IPS-NIHi11 (cell line): Measurements from ENCODE around the gene PSMA6.
"Not testable (repeated sequence)": the region's sequence is repeated elsewhere in the genome, so short reads cannot be mapped to it uniquely, and the experiment has no call there.

Experiments used
- DNase-seq: peaks from one replicate; pipeline ENCODE4 v3.0.0; 2012; ENCODE audit warnings: mixed read lengths, low spot score

The PSMA6 gene

GRCh38 chr14:35320472-35320871, 28.3 kb downstream of the PSMA6 start:
- no peak for DNase-seq

GRCh38 chr14:35326375-35326774, 34.2 kb downstream of the PSMA6 start:
- no peak for DNase-seq

GRCh38 chr14:35331605-35332516, 39.7 kb downstream of the PSMA6 start:
- DNase-seq = peak; percentile 44

- no peak for DNase-seq
Measured at GRCh38 chr14:35332517-35333263, 40.5 kb downstream of the PSMA6 start.

- DNase-seq = no peak
Measured at GRCh38 chr14:35333264-35333730, 41.1 kb downstream of the PSMA6 start.

- DNase-seq = no peak
Measured at GRCh38 chr14:35333797-35334743, 41.9 kb downstream of the PSMA6 start.

GRCh38 chr14:35335388-35336092, 43.4 kb downstream of the PSMA6 start:
- DNase-seq = no peak

GRCh38 chr14:35336171-35336493, 44.0 kb downstream of the PSMA6 start:
- DNase-seq = not testable (repeated sequence)

- peak; percentile 73 for DNase-seq
Measured at GRCh38 chr14:35336494-35337268, 44.5 kb downstream of the PSMA6 start.

- peak; percentile 47 for DNase-seq
Measured at GRCh38 chr14:35337269-35338255, 45.4 kb downstream of the PSMA6 start.

GRCh38 chr14:35338731-35339405, 46.7 kb downstream of the PSMA6 start:
- no peak for DNase-seq

- no peak for DNase-seq
Measured at GRCh38 chr14:35339761-35340406, 47.7 kb downstream of the PSMA6 start.

- DNase-seq = no peak
Measured at GRCh38 chr14:35340616-35341453, 48.7 kb downstream of the PSMA6 start.

- no peak for DNase-seq
Measured at GRCh38 chr14:35341454-35341750, 49.2 kb downstream of the PSMA6 start.

GRCh38 chr14:35341751-35342488, 49.7 kb downstream of the PSMA6 start:
- DNase-seq = peak; percentile 80

- no peak for DNase-seq
Measured at GRCh38 chr14:35342489-35343010, 50.4 kb downstream of the PSMA6 start.

- no peak for DNase-seq
Measured at GRCh38 chr14:35343702-35344101, 51.5 kb downstream of the PSMA6 start.
